GM03348 (cell line): Measurements from ENCODE around the gene MFSD6.
"Not testable (repeated sequence)": the region's sequence is repeated elsewhere in the genome, so short reads cannot be mapped to it uniquely, and the experiment has no call there.

ENCODE experiments used
- DNase-seq: peaks from one replicate; pipeline ENCODE4 v3.0.0; 2012; ENCODE audit warnings: low spot score

MFSD6 gene

DNA sequence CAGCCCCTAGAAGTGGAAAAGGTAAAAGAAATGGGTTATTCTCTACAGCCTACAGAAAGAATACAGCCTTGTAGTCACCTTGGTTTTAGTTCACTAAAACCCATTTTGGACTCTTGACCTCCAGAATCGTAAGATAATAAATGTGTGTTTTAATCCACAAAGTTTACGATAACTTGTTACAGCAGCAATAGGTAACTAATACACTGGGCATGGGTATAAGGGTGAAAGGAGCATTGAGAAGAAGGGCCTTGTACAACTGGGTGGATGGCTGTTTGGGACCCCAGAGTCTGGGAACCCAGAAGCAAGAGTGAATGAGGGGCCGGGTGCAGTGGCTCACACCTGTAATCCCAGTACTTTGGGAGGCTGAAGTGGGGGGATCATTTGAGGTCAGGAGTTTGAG, 2.2 kb upstream of the MFSD6 start:
- DNase-seq: no peak

DNA sequence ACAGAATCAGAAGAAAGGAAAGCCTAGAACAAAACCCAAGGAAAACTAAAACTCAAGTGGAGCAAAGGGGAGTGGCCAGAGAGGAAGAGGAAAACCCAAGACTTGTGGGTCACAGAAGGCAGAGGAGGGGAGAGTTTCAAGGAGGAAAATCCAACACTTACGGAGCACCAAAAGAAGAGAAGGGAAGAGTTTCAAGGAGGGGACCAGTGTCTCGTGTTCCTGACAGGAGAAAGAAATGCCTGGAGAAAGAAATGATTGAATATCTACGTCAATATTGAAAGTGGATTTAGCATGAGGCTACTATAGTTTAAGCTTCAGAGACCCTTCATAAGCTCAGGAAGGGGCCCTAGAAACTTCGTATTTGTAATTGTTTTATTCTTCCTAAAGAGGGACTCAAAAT, 1.4 kb upstream of the MFSD6 start:
- DNase-seq: no peak

DNA sequence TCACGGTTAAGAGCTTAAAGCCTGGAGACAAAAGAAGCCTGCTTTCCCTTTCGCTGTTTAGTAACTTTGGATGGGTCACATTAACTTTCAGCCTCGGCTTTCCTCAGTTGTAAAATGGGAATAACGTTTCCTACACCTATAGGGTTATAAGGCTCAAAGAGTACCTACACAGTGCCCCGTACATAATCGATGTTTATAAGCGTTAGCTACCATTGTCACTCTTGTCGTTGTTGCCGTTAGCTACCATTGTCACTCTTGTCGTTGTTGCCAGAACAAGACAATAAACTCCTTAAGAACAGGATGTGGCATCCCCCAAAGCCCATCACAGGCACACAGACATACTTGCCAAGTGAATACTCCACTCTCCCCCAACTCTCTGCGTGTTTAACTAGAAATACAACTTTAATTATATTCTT, 901 bp upstream of the MFSD6 start:
- no peak for DNase-seq

DNA sequence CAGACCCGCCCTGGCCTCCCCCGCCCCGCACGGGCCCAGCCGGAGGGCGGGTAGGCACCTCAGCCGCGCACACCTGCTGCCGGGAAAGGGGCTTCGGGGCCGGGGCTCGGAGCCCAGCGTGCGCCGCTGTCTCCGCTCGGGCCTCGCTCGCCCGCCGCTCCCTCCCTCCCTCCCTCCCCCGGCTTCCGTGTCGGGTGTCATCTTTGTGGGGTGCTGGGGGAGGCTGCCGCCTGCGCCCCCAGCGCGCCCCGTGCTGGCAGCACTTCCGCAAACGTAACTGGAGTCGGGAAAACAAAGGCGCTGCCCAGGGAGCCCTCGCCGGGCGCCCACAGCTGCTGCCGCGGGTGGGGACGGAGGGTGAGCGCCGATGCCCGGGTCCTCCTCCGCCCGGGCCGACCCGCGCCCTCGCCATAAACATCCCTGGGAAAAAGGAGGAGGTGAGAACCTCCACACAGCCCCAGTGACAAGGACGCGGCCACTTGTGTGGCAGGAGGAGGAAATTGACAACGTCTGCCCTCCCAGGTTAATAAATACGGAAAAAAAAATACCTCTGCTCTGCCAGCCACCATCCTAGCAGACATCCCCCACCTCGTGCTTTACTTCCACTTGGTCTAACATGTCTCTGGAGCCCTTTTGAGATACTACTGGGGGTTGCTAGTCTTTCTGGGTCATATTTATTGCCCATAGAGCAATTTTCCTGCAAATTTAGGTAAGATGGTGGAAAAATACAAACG, 550 bp downstream of the MFSD6 start:
- DNase-seq: peak; percentile 72

DNA sequence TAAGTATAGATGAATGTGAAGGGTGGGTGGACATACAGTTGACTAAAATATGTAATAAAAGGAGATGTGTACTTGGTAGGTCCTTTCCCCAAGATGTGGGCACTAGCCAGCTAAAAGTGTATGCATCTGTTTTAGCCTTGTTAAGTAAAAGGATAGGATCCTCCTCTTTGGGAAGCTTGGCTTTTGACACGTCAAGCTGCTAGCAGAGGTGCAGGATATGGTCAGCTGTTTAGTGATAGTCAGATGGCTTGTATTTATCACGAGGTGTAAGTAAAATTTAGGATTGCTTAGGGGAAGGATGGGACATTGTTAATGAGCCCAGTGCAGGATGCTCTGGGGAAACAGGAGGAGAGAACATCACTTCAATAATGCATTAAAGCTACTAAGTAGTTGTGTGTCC, 1.5 kb downstream of the MFSD6 start:
- DNase-seq: no peak

DNA sequence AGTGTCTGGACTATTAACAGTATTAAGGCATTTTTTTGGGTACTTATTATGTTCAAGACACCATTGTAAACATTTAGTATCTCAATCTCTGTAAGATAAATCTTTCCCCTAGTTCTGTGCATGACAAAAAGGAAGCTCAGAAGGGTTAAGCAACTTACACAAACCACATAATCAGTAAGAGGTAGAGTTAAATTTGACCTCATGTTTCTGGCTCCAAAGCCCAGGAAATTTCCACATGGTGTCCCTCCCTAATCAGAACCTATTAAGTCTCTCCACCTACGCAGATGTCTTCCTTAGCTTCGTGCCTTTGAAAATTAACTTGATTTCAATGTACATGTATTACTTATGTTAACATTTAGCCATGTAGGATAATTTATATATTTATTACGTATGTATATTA, 2.0 kb downstream of the MFSD6 start:
- DNase-seq: no peak

DNA sequence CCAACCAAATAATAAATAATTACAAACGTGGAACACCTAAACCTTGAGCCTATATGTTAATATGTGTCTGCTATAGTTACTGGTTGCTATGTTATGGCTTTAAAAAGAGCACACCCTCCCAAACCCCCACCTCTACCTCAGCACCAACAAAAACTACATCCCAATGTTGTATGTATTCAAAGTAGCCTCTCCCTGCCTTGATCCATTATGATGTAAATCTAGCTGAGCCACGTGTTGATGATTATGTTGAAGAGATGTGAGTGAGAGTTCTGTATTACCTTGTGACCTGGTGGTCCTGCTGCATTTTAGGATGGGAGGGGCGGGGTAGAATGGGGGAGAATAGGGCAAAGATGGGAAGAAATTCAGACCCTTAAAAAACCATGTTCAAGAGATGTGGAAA, 4.8 kb downstream of the MFSD6 start:
- no peak for DNase-seq

DNA sequence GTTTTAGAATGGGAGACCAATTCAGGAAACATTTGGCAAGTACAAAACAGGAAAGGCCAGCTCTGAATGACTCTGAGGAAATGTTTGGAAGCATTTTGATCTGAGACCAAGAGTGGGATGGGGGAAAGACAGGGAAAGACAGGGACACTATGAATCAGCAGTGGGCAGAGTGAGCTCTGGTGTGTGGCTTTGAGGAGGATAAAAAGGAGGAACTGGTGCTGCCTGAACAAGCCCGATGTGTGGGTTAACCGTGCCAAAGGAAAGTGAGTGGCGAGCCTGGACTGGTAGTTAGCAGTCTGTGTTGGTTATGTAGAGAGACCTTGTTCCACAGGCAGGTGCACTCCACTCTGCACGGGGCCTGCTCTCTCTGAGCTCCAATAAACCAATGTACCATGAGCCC, 5.3 kb downstream of the MFSD6 start:
- DNase-seq: no peak

DNA sequence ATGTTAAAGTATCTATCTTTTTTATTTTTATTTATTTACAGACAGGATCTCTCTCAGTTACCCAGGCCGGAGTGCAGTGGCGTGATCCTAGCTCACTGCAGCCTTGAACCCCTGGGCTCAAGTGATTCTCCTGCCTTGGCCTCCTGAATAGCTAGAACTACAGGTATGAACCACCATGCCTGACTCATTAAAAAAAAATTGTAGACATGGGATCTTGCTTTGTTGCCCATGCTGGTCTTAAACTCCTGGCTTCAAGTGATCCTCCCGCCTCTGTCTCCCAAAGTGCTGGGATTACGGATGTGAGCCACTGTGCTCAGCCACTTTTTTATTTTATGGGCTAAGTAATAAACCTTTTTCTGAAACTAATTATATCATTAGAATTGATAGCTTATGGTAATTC, 7.1 kb downstream of the MFSD6 start:
- no peak for DNase-seq

DNA sequence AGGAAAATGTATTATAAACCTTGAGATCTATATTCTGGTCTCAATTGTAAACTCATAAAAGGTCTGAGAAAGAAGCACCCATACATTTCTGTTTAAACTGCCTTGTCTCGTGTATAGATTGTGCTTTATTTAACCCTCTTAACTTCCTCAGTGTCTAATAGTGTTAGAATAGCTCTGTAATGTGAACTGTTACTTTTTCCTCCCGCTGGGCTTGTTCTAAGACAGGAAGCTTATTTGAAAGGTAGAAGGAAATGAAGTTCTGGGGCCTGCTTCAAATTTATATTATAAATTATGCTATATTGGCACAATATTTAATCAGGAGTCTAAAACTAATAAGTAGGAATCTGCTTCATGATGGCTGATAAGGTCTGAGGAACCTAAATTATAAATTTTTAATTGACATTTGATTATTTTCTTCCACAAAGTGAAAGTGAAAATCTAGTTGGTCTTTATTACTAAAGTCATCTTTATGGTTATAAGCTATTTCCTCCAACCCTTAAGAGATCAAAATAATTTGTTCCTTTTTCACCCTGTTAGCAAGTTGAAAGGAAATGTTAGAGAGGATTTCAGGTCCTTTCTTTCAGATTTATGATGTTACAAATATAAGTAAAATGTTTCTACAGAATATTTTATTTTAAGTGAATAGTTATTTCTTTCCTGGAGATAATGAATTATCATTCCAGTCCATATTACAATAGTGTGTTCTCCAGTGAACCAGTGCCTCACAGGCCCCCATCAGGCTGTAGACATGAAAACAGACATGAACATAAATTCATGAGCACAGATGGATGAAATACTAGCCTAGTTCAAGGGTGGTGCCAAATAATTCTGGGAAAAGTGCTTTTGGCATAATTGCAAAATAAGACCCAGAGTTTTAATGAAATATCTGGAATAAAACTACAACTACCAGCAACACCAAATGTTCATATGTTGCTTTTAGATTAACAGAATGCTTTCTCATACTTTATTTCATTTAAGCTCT, 7.9 kb downstream of the MFSD6 start:
- DNase-seq: no peak

DNA sequence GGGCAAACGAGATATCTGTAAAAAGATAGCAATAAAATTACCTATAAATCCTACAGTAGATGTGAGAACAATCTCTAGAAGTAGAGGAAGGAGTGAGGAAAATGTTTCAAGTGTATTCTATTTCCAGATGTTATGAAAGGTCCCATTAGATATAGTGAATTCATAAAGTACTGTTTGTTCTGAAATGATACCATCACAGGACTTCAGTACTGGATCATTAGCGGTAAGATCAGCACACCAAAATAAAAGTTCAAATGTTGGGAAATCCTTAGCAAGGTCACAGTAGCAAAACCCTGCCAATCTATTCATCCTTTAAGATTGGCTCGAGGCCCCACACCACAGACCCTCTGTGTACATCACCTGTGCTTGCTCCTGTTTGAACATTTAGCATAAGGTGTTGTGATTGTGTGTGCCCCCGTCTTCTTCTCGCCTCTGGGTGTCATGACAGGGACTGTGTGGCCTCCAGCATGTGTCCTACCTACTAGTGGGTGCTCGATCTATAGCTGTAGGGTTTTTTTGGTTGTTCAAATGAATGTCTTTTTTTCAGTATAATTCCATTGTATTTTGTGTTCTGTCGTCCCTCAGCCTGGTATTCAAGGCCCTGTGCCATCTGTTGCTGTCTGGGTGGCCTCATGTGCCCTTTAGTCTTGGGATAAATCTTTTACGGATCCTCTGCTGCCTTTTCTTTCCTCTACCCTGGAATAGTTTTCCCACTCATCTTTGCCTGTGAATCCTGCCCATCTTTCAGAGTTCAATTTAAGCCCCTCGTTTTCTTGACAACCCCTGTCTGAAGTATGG, 9.1 kb downstream of the MFSD6 start:
- DNase-seq: no peak

DNA sequence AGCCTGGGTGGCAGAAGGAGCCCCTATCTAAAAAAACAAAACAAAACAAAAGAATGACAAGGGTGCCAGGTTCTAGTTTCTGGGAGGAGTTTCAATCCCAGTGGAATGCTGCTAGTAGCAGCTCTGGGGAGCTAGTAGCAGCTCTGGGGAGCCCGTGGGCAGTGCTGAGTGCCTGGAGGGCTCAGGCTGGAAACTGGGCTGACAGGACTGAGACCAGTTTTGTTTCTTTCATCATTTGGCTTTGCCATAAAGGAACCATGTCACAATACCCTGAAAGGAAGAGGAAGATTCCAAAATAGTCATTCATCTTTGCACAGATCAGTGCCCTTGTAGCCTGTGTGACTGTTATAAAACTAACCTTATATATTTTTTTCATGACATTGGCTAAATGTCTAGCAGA, 10.6 kb downstream of the MFSD6 start:
- DNase-seq: no peak

DNA sequence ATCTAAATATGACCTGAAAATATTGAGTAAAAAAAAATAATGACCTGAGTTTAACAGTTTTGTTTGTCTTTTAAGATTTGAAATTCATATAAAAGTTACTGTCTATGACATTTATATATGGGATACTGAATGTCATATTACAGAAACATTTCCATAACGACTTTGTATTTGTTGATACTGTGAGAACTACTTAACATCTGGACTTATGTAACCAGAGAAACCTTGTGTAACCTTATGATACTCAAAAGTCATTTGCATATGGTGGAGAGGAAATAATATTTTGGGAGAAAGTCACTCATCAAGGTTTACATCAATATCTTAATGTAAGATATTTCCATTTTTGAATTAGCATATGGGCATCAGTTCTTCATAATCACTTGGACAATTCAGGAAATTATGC, 12.6 kb downstream of the MFSD6 start:
- no peak for DNase-seq

DNA sequence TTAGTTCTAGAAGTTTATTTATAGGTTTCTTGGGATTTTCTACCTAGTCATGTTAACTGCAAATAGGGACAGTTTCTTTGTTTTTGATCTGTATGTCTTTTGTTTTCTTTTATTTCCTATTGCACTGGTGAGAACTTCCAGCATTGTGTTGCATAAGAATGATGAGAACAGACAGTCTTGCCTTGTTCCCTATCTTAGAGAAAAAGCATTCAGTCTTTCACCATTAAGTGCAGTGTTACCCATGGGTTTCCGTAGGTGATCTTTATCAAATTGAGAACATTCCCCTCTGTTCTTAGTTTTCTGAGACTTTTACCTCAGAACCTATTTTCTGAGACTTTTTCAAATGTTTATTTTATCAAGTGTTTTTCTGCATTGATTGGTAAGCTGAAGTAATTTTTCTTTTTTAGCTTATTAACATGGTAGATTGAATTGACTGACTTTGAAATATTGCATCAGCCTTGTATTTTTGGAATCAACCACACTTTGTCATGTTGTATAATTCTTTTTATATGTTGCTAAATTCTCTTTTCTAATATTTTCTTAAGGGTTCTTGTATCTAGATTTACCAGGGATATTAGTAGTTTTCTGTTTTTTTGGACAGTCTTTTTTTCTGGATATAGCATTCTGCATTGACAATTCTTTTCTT, 17.2 kb downstream of the MFSD6 start:
- no peak for DNase-seq

DNA sequence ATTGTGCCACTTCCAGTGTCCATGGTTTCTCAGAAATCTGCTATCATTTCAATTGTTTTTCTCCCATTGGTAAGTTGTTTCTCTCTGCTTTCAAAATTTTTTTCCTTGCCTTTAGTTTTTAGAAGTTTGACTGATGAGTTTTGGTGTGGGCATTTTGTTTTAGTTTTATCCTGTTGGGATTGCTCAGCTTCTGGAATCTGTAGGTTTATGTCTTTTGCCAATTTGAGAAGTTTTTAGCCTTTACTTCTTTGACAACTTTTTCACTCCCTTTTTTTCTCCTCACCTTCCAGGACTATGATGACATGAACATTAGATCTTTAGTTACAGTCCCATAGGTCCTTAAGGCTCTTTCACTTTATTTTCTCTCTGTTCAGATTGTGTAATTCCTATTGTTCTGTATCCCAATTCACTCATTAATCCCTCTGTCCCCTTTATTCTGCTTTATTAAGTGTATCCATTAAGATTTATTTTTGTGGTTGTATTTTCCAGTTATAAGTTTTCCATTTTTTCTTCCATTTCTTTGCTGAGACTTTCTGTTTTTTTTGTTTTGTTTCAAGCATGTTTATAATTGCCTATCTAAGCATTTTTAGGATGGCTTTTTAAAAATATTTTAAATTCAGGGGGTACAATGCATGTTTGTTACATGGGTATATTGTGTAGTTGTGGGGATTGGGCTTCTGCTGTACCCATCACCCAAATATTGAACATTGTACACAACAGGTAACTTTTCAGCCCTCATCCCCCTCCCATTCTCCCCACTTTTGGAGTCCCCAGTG, 17.9 kb downstream of the MFSD6 start:
- no peak for DNase-seq

DNA sequence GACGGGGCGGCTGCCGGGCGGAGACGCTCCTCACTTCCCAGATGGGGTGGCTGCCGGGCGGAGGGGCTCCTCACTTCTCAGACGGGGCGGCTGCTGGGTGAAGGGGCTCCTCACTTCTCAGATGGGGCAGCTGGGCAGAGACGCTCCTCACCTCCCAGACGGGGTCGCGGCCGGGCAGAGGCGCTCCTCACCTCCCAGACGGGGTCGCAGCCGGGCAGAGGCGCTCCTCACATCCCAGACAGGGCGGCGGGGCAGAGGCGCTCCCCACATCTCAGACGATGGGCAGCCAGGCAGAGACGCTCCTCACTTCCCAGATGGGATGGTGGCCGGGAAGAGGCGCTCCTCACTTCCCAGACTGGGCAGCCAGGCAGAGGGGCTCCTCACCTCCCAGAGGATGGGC, 22.7 kb downstream of the MFSD6 start:
- not testable (repeated sequence) for DNase-seq

DNA sequence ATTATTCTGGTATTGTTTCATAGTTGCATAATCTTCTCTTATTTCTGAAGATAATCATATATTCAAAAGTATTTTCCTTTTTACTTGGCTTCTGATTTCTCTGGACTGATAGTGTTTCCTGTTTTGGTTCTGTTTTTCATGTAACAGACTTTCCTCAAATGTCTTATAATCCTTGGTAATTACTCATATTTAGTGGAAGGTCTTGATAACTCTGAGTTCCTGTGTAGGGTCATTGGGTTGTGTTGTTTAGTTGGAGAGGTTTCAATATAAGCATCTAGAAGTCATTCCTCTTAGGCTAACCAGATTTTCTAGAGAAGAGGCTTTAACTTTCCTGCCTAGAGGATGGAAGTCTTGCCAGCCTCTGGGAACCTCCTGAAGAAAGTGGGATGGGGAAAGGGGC, 23.8 kb downstream of the MFSD6 start:
- DNase-seq: no peak

DNA sequence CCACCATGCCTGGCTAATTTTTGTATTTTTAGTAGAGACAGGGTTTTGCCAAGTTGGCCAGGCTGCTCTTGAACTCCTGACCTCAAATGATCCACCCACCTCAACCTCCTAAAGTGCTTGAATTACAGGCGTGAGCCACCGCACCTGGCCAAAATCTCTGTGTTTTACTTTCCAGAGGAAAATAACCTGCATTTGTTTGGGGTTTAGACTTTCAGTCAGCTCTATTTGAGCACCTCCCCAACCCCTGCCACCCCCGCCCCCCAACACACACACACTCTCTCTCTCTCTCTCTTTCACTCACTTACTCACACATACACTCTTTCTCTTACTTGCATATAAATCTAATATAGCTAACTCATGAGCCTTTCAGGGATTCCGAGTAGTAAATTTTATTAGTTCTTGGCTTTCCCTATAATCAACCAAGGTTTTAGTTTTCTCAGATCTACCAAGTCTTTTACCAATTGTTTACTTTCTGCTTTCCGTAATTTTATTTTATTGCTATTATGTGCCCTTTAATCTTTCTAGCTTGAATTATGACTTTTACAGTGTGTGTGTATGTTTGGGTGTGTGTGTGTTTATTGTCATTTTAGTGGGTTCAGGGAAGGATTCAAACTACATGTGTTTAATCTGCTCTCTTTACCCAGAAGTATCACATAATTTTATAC, 24.5 kb downstream of the MFSD6 start:
- no peak for DNase-seq

DNA sequence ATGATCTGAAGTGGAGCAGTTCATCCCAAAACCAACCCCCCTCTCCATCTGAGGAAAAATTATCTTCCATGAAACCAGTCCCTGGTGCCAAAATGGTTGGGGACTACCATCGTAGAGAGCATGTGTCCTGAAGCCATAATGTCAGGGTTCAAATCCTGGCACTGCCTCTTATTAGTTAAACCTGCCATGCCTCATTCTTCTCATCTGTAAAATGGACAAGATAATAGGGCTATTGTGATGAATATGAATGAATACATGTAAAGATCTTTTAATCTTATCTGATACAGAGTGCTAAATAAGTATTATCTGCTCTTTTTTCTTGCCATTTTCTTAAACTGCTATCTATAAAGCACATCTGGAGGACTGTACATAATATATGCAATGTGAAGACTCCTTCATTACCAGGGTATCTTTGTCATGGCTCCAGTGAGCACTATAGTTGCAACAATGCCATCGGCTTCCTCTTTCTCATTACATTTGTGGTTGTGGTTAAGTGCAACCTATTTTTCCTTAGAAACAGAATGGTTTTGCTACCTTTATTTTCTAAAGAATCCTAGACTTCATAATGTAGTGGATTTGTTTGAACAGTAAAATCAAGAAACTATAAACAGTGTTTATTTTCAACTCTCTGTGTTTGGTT, 27.0 kb downstream of the MFSD6 start:
- no peak for DNase-seq

DNA sequence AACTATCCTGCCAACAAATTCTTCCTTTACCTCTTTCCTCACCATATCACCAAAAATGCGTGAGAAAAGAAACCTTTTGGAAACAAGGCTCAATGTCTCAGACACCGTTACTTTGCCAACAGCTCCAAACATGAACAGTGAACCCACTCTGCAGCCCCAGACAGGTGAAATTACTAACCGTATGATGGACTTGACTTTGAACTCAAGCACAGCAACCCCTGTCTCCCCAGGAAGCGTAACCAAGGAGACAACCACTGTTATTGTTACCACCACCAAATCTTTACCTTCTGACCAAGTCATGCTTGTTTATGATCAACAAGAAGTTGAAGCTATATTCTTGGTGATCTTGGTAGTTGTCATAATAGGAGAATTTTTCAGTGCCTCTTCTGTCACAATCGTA, 28.4 kb downstream of the MFSD6 start:
- DNase-seq: no peak
